ENCODE results near the gene ATP6V0B.

Gene ATP6V0B

GRCh38 chr1:43977376-43978263 is 2.9 kb downstream of the ATP6V0B start:
- DNase-seq (ENCODE audit: low spot score), result no peak
- TF ChIP-seq, protein P1, sequence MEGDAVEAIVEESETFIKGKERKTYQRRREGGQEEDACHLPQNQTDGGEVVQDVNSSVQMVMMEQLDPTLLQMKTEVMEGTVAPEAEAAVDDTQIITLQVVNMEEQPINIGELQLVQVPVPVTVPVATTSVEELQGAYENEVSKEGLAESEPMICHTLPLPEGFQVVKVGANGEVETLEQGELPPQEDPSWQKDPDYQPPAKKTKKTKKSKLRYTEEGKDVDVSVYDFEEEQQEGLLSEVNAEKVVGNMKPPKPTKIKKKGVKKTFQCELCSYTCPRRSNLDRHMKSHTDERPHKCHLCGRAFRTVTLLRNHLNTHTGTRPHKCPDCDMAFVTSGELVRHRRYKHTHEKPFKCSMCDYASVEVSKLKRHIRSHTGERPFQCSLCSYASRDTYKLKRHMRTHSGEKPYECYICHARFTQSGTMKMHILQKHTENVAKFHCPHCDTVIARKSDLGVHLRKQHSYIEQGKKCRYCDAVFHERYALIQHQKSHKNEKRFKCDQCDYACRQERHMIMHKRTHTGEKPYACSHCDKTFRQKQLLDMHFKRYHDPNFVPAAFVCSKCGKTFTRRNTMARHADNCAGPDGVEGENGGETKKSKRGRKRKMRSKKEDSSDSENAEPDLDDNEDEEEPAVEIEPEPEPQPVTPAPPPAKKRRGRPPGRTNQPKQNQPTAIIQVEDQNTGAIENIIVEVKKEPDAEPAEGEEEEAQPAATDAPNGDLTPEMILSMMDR (IDR thresholded peaks at IDR 0.05; ENCODE audit: extremely low read depth, missing control alignments), result no peak

DNA sequence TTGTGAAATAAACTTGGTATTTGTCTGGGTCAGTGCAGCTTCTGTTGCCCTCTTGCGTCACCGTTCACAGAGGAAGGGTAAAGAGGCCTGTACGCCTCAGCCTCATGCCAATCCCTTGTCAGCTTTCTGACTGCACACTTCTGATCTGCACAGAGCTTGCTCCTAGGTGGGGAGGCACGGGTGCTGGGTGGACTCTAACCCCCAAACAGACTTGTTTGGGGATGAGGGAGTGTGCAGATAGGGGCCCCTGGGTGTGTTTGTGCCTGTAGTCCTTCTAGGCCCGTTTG is 3.4 kb downstream of the ATP6V0B start:
- TF ChIP-seq, protein P1 (IDR thresholded peaks at IDR 0.05; ENCODE audit: extremely low read depth, missing control alignments), result no peak
- DNase-seq (ENCODE audit: low spot score), result no peak

- TF ChIP-seq, protein P1 (IDR thresholded peaks at IDR 0.05; ENCODE audit: extremely low read depth, missing control alignments), result no peak
- DNase-seq (ENCODE audit: low spot score), result peak; percentile 91
Measured at GRCh38 chr1:43978551-43979260, 3.9 kb downstream of the ATP6V0B start, which contains the start of gene B4GALT2. Gene B4GALT2, plus strand, starts transcription at chr1:43979210. Its CDS starts 1,951 bp downstream, at chr1:43981161.

GRCh38 chr1:43979261-43979527 is 4.4 kb downstream of the ATP6V0B start:
- TF ChIP-seq, protein P1 (IDR thresholded peaks at IDR 0.05; ENCODE audit: extremely low read depth, missing control alignments), result no peak

DNA sequence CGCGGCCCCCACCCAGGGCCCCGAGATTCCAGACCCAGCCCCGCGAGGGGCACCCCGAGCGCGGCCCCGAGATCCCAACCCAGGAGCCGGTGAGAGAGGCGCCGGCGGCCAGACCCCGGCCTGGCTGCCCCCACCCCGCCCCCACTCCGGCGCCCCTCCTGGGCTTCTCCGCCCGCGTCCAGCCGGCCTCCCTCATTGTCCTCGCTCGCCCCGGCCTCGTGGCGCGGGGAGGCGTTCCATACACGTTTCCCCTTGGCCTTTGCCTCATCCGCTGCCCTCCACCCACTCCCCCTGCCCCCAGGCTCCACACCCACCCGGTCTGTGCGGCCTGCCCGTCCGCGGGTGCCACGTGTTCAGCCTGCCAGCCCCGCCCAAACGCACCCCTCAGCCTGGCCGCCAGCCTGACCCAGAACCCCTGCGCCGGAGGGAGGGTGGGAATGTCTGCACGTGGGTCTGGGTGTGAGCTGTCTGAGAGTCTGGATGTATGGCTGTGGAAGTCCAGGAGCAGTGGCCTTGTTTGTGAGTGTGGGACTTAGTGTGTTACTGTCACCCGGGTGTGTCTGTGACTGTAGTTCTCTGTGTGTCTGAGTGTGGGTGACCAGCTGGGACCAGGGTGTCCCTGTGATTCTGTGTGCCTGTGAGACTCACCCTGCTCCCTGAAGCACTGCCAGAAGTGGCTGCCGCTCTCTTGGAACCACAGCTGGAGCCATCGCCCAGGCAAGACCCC is 4.9 kb downstream of the ATP6V0B start:
- TF ChIP-seq, protein P1 (IDR thresholded peaks at IDR 0.05; ENCODE audit: extremely low read depth, missing control alignments), result no peak
- DNase-seq (ENCODE audit: low spot score), result peak; percentile 76

More at GRCh38 chr1:43979261-43979527, 4.4 kb downstream of the ATP6V0B start:
- DNase-seq (ENCODE audit: low spot score), result no peak

DNA sequence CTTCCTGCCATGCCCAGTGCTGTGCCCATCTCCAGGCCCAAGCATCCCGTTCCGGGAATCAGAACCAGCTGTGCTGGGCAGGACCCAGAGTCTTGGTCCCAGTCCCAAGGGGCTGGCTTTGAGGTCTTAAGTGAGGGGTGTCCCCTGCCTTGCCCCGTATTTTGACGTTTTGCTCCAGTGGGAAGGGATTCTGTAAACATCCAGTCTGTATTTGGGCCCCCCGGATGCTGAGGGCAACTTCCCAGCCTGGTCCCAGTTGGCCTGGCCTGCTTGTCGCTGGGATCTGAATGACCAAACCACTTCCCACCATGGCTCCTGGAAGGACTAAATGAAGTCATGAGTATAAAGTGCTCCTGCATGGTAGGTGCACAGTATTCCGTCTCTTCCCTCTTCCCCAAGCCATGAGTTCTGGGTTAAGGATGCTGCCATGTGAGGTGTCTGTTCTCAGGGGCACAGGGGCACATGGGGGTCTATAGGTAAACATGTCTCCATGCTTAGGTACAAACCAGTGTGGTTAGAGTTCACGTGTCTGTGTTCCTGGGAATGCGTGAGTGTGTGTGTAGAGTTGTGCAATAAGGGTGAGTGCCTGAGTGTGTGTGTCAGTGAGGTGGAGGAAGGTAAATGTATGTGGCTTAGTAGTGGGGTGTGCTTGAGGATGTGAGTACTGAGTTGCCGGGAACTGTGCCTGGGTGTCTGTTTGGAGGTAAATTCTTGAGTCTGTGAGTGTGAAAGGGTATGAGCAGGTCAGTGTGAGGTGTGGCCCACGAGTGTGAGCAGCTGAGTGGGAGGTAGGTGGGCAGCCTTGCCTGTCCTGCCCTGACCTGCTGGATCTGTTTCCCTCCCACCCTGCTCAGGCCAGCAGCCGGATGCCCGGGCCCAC is 5.7 kb downstream of the ATP6V0B start:
- DNase-seq (ENCODE audit: low spot score), result no peak

More for the DNA sequence above, 5.7 kb downstream of the ATP6V0B start:
- TF ChIP-seq, protein P1 (IDR thresholded peaks at IDR 0.05; ENCODE audit: extremely low read depth, missing control alignments), result no peak

Data from GM20000 (cell line).